ENCODE data around the gene ITLN1. TPM values are rescaled to one million over a fixed set of nuclear protein-coding genes. Genes with fewer than 3 reads are reported as not detected.

Gene ITLN1
- polyA plus RNA-seq, 1 donor from 2014 or later, result not detected

GRCh38 chr1:160880216-160880615 is 4.8 kb downstream of the ITLN1 start:
- no peak for TF ChIP-seq EZH2 (IDR thresholded peaks at IDR 0.05; ENCODE audit: borderline replicate concordance, insufficient read depth, low read length, poor library complexity, severe bottlenecking)
- no peak for TF ChIP-seq CTCF (IDR thresholded peaks at IDR 0.05; ENCODE audit: poor library complexity, severe bottlenecking)
- TF ChIP-seq EP300 (conservative IDR thresholded peaks at IDR 0.05; ENCODE audit: poor library complexity, severe bottlenecking), result no peak
- TF ChIP-seq MXI1 (conservative IDR thresholded peaks at IDR 0.05; ENCODE audit: poor library complexity, severe bottlenecking), result no peak
- no peak for TF ChIP-seq TAF1 (IDR thresholded peaks at IDR 0.05; ENCODE audit: low read depth)
- TF ChIP-seq RAD21 (conservative IDR thresholded peaks at IDR 0.05), result no peak
- TF ChIP-seq POLR2AphosphoS5 (IDR thresholded peaks at IDR 0.05), result no peak
- no peak for TF ChIP-seq REST (IDR thresholded peaks at IDR 0.05; ENCODE audit: borderline replicate concordance)
- TF ChIP-seq SMC3 (conservative IDR thresholded peaks at IDR 0.05; ENCODE audit: poor library complexity), result no peak

GRCh38 chr1:160879056-160879455 is 5.9 kb downstream of the ITLN1 start:
- Histone ChIP-seq H3K36me3 (ENCODE audit: insufficient read depth, low read length) (no peaks in the 10 kb centered on the region), H4K20me1 (ENCODE audit: insufficient read depth) (no peaks in the 10 kb centered on the region), H3K4me2 (ENCODE audit: low read length) (no peak overlapping the region), H3K79me2 (replicated peaks; ENCODE audit: insufficient read depth, low read length) (no peaks in the 10 kb centered on the region), H3K27ac (ENCODE audit: low read length) (no peak overlapping the region), H3K9me2 (ENCODE audit: insufficient read depth, low read length) (no peaks in the 10 kb centered on the region), H3F3A (ENCODE audit: insufficient read depth, low read length, poor library complexity, severe bottlenecking) (no peaks in the 10 kb centered on the region), H3K4me3 (ENCODE audit: low read length) (no peak overlapping the region), H2AFZ (ENCODE audit: low read depth, low read length) (no peak overlapping the region), H3K9ac (ENCODE audit: low read length) (no peak overlapping the region), H3K27me3 (ENCODE audit: insufficient read depth, low read depth, low read length) (no peaks in the 10 kb centered on the region), H3K9me3 (ENCODE audit: low read length) (no peaks in the 10 kb centered on the region)
- TF ChIP-seq REST (IDR thresholded peaks at IDR 0.05; ENCODE audit: borderline replicate concordance), result no peak
- TF ChIP-seq POLR2AphosphoS5 (IDR thresholded peaks at IDR 0.05), result no peak
- TF ChIP-seq MXI1 (conservative IDR thresholded peaks at IDR 0.05; ENCODE audit: poor library complexity, severe bottlenecking), result no peak
- TF ChIP-seq EZH2 (IDR thresholded peaks at IDR 0.05; ENCODE audit: borderline replicate concordance, insufficient read depth, low read length, poor library complexity, severe bottlenecking), result no peak
- TF ChIP-seq SMC3 (conservative IDR thresholded peaks at IDR 0.05; ENCODE audit: poor library complexity), result no peak
- TF ChIP-seq TAF1 (IDR thresholded peaks at IDR 0.05; ENCODE audit: low read depth), result no peak
- no peak for TF ChIP-seq EP300 (conservative IDR thresholded peaks at IDR 0.05; ENCODE audit: poor library complexity, severe bottlenecking)
- TF ChIP-seq CTCF (IDR thresholded peaks at IDR 0.05; ENCODE audit: poor library complexity, severe bottlenecking), result no peak
- TF ChIP-seq RAD21 (conservative IDR thresholded peaks at IDR 0.05), result no peak

More at GRCh38 chr1:160880216-160880615, 4.8 kb downstream of the ITLN1 start:
- Histone ChIP-seq H3K27me3 (ENCODE audit: insufficient read depth, low read depth, low read length) (no peaks in the 10 kb centered on the region), H3K4me2 (ENCODE audit: low read length) (no peak overlapping the region), H3K27ac (ENCODE audit: low read length) (no peak overlapping the region), H3K36me3 (ENCODE audit: insufficient read depth, low read length) (no peaks in the 10 kb centered on the region), H2AFZ (ENCODE audit: low read depth, low read length) (no peak overlapping the region), H3F3A (ENCODE audit: insufficient read depth, low read length, poor library complexity, severe bottlenecking) (no peaks in the 10 kb centered on the region), H3K9ac (ENCODE audit: low read length) (no peak overlapping the region), H4K20me1 (ENCODE audit: insufficient read depth) (no peaks in the 10 kb centered on the region), H3K9me2 (ENCODE audit: insufficient read depth, low read length) (no peaks in the 10 kb centered on the region), H3K9me3 (ENCODE audit: low read length) (no peaks in the 10 kb centered on the region), H3K79me2 (replicated peaks; ENCODE audit: insufficient read depth, low read length) (no peaks in the 10 kb centered on the region), H3K4me3 (ENCODE audit: low read length) (no peak overlapping the region)
